Esophagus muscularis mucosa (tissue), 4 donors: Measurements from ENCODE around the gene PHYKPL.

ENCODE experiments used
- CTCF ChIP-seq, 3 experiments: fragments of 200-600 bp in 2 of 3; fragments of 450-650 bp in 1 of 3; sonication (generic) in 2 of 3; IDR thresholded peaks; one replicate each; pipeline ENCODE4 v1.5.1; 2017 to 2019; ENCODE audit warnings: antibody characterized with exemption in 3 of 3, mild to moderate bottlenecking in 2 of 3, moderate library complexity in 1 of 3
- EP300 ChIP-seq: sonication (generic); formaldehyde crosslinking; IDR thresholded peaks from one replicate; pipeline ENCODE4 v1.6.1; 2017; ENCODE audit warnings: antibody characterized with exemption
- POLR2A ChIP-seq: fragments of 450-650 bp; IDR thresholded peaks from one replicate; pipeline ENCODE4 v1.6.1; 2017; ENCODE audit warnings: antibody characterized with exemption, moderate library complexity, mild to moderate bottlenecking, low read depth

GRCh38 chr5:178273041-178273440 is 40.4 kb upstream of the PHYKPL start:
- TF ChIP-seq CTCF (IDR thresholded peaks at IDR 0.05), result no peak
- TF ChIP-seq POLR2A, result no peak
- TF ChIP-seq EP300, result no peak
